Esophagus muscularis mucosa (tissue), 4 donors: ENCODE results near the gene CALML3. TPM values are rescaled to one million over a fixed set of nuclear protein-coding genes. Genes with fewer than 3 reads are reported as not detected.

Experiments
- DNase-seq: peaks from one replicate; pipeline ENCODE4 v3.0.0-alpha.2; 2017; ENCODE audit errors: extremely low spot score
- H3K27ac ChIP-seq, 4 donors: fragments of 200-600 bp; sonication (generic); replicated peaks in 1 of 4; 1 replicate in 3 of 4; 2 replicates in 1 of 4; pipeline ENCODE4 v1.5.1; 2016 to 2019; ENCODE audit warnings: mild to moderate bottlenecking in 1 of 4
- H3K27me3 ChIP-seq, 4 donors: fragments of 200-600 bp; sonication (generic); one replicate each; pipeline versions ENCODE4 v1.5.1 to v1.6.0; 2016 to 2019
- H3K36me3 ChIP-seq, 4 donors: fragments of 200-600 bp; sonication (generic); one replicate each; pipeline ENCODE4 v1.5.1; 2016 to 2019
- H3K4me1 ChIP-seq, 4 donors: fragments of 200-600 bp; sonication (generic); one replicate each; pipeline ENCODE4 v1.5.1; 2016 to 2019
- H3K4me3 ChIP-seq, 4 donors: fragments of 200-600 bp; sonication (generic); 1 replicate in 2 of 4; 2 replicates in 2 of 4; pipeline ENCODE4 v1.5.1; 2016 to 2019; ENCODE audit warnings: mild to moderate bottlenecking in 4 of 4, moderate library complexity in 1 of 4
- H3K9me3 ChIP-seq, 4 donors: fragments of 200-600 bp; sonication (generic); 1 replicate in 3 of 4; 2 replicates in 1 of 4; pipeline ENCODE4 v1.5.1; 2016 to 2019
- EP300 ChIP-seq: sonication (generic); formaldehyde crosslinking; IDR thresholded peaks from one replicate; pipeline ENCODE4 v1.6.1; 2017; ENCODE audit warnings: antibody characterized with exemption
- POLR2A ChIP-seq: fragments of 450-650 bp; IDR thresholded peaks from one replicate; pipeline ENCODE4 v1.6.1; 2017; ENCODE audit warnings: antibody characterized with exemption, moderate library complexity, mild to moderate bottlenecking, low read depth
- POLR2AphosphoS5 ChIP-seq, 2 donors: sonication (generic); formaldehyde crosslinking; IDR thresholded peaks; one replicate each; pipeline ENCODE4 v1.6.1; 2017; ENCODE audit warnings: antibody characterized with exemption in 2 of 2
- WGBS: methylation state at CpG from one replicate; pipeline ENCODE4 v1.1.5; 2018; 5-methylcytosine and 5-hydroxymethylcytosine counted together
- intact Hi-C: fragments of 100-400 bp; cut with DNase I; formaldehyde crosslinking; loops from one replicate; pipeline ENCODE4 v1.15.1; 2023
- total RNA-seq, 4 donors: library from RNA; depleted of rRNA; stranded (reverse); fragments of >200 nt; gene quantifications; one replicate each; pipeline versions ENCODE4 v1.1.0 to v1.2.1, GENCODE V29; 2016
- TF ChIP-seq, protein P1 (sequence below), 3 experiments: fragments of 200-600 bp in 2 of 3; fragments of 450-650 bp in 1 of 3; sonication (generic) in 2 of 3; IDR thresholded peaks; one replicate each; pipeline ENCODE4 v1.5.1; 2017 to 2019; ENCODE audit warnings: antibody characterized with exemption in 3 of 3, mild to moderate bottlenecking in 2 of 3, moderate library complexity in 1 of 3

CALML3 gene
- total RNA-seq, 4 donors from 2014 or later = not detected

DNA sequence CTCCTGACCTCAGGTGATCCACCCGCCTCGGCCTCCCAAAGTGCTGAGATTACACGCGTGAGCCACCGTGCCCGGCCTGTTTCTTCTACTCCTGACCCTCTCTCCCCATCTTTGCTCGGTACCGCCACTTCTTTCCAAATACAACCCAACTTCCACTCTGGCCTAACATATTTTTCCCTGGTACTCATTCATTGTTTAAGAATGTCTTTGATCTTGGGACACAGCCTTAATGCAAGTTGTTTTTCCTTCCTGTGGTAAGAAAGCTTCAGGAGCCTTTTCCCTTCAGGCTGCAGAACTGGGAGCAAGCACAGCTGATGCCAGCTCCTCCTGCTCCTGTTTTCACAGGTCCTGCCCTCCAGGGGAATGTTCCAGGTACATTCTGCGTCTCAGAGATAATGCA, 13.7 kb downstream of the CALML3 start:
- H3K27me3 ChIP-seq = no peaks in the 10 kb centered on the region
- TF ChIP-seq POLR2A = no peak
- no peak for TF ChIP-seq EP300
- TF ChIP-seq, protein P1, sequence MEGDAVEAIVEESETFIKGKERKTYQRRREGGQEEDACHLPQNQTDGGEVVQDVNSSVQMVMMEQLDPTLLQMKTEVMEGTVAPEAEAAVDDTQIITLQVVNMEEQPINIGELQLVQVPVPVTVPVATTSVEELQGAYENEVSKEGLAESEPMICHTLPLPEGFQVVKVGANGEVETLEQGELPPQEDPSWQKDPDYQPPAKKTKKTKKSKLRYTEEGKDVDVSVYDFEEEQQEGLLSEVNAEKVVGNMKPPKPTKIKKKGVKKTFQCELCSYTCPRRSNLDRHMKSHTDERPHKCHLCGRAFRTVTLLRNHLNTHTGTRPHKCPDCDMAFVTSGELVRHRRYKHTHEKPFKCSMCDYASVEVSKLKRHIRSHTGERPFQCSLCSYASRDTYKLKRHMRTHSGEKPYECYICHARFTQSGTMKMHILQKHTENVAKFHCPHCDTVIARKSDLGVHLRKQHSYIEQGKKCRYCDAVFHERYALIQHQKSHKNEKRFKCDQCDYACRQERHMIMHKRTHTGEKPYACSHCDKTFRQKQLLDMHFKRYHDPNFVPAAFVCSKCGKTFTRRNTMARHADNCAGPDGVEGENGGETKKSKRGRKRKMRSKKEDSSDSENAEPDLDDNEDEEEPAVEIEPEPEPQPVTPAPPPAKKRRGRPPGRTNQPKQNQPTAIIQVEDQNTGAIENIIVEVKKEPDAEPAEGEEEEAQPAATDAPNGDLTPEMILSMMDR (IDR thresholded peaks at IDR 0.05) = no peak
- peak in 1 of 2 donors; percentile 43 for TF ChIP-seq POLR2AphosphoS5 (IDR thresholded peaks at IDR 0.05)
- H3K4me3 ChIP-seq = no peak overlapping the region
- H3K9me3 ChIP-seq = no peaks in the 10 kb centered on the region
- no peaks in the 10 kb centered on the region for H3K36me3 ChIP-seq
- no peak for DNase-seq
- intact Hi-C loops = no loop called here
- H3K4me1 ChIP-seq = peaks cover 18 to 47% (median 40%) of the 10 kb centered on the region in 4 donors
- WGBS = 71% methylated on average over 9 of the region's 9 CpGs
- peak overlapping the region; percentile 1 to 58 (median 21) for H3K27ac ChIP-seq

DNA sequence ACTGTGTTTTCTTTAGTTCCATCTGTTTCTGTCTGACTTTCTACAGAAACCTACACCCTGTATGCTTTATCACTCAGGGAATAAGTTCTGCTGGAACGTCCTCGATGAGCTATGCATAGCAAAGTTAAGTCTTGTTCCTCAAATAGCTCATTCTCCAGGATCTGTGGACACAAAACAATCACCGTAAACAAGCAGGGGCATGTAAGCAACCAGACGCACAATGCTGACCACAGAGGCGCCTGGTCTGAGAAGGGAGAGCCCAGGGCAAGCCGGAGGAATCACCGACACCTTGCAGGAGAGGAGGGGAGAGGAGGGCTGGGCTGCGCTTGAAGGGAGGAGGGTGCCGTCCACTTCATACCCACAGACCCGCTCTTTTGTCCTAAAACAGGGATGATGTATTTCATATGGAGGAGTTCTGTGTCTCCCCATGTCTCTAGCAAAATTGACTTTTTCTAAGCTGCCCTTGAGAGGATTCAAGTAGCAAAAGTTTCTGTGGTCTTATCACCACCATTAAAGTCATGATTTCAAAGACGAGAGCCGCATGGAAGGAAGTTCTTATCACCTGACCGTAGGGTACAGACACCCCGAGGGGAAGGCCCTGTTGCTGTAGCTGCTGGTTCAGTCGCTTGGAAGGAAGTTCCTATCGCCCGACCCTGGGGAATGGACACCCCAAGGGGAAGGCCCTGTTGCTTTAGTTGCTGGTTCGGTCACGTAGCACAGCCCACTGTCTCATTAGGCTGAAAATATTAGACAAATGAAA, 14.3 kb downstream of the CALML3 start:
- Histone ChIP-seq H3K36me3 (no peaks in the 10 kb centered on the region), H3K9me3 (no peaks in the 10 kb centered on the region), H3K27me3 (no peaks in the 10 kb centered on the region), H3K4me1 (peaks cover 16 to 41% (median 34%) of the 10 kb centered on the region in 4 donors), H3K4me3 (no peak overlapping the region), H3K27ac (peak overlapping the region; percentile 1 to 58 (median 21))
- intact Hi-C loops = no loop called here
- no peak for DNase-seq
- TF ChIP-seq, protein P1 (IDR thresholded peaks at IDR 0.05) = no peak
- TF ChIP-seq POLR2A (no peak), POLR2AphosphoS5 (IDR thresholded peaks at IDR 0.05) (no peak), EP300 (no peak)
- WGBS = 76% methylated on average over 19 of the region's 19 CpGs

DNA sequence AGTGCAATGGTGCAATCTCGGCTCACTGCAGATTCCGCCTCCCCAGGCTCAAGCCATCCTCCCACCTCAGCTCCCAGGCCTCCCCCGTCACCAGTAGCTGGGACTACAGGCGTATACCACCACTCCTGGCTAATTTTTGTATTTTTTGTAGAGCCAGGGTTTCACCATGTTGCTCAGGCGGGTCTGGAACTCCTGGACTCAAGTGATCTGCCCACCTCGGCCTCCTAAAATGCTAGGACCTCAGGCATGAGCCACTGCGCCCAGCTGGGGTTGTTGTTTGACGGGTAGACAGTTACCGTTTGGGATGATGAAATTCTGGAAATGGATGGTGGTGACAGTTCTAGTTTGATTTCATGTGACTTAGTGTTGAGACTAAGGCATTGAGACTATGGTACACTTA, 15.3 kb downstream of the CALML3 start:
- Histone ChIP-seq H3K4me1 (peaks cover 7 to 35% (median 28%) of the 10 kb centered on the region in 4 donors), H3K27me3 (no peaks in the 10 kb centered on the region), H3K9me3 (no peaks in the 10 kb centered on the region), H3K27ac (no peak overlapping the region), H3K36me3 (no peaks in the 10 kb centered on the region), H3K4me3 (no peak overlapping the region)
- TF ChIP-seq POLR2A (no peak), EP300 (no peak), POLR2AphosphoS5 (IDR thresholded peaks at IDR 0.05) (no peak)
- TF ChIP-seq, protein P1 (IDR thresholded peaks at IDR 0.05) = no peak
- no peak for DNase-seq
- intact Hi-C loops = no loop called here
- 97% methylated on average over 8 of the region's 9 CpGs for WGBS

DNA sequence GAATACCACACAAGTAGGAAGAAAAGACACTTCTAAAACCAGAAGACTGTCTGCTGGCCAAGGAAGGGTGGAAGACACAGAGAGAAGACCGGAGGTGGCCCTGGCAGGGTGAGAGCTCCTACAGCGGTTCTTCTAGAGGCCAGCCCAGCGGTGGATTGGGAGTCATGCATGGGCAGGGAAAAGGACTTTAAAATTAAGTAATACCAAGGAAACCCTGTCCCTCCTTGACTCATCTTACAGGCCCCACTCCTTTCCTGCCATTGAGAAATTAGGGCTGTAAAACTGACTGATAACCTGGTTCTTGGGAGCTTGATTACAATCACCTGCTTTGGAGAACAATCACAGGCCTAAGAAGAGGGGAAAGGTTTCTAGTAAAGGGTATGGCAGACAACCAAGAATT, 16.1 kb downstream of the CALML3 start:
- TF ChIP-seq EP300 (no peak), POLR2A (no peak), POLR2AphosphoS5 (IDR thresholded peaks at IDR 0.05) (no peak)
- TF ChIP-seq, protein P1 (IDR thresholded peaks at IDR 0.05) = no peak
- intact Hi-C loops = no loop called here
- H3K4me3 ChIP-seq = no peak overlapping the region
- WGBS = 96% methylated on average over 3 of the region's 3 CpGs
- no peak overlapping the region for H3K27ac ChIP-seq
- H3K36me3 ChIP-seq = no peaks in the 10 kb centered on the region
- no peaks in the 10 kb centered on the region for H3K27me3 ChIP-seq
- no peak for DNase-seq
- peaks cover 11 to 39% (median 29%) of the 10 kb centered on the region in 4 donors for H3K4me1 ChIP-seq
- H3K9me3 ChIP-seq = no peaks in the 10 kb centered on the region
